GM18867 (cell line): ENCODE data around the gene DACT1.

Experiments
- ATAC-seq: cut with Tn5 transposase; IDR thresholded peaks from one replicate; pipeline ENCODE4 v1.9.1; 2021; ENCODE audit warnings: mild to moderate bottlenecking, moderate library complexity; ENCODE audit not compliant: unreplicated experiment

DACT1 gene

GRCh38 chr14:58665773-58666500 lies 28.2 kb downstream of the DACT1 start:
- ATAC-seq = no peak

- no peak for ATAC-seq
These were observed 29.0 kb downstream of the DACT1 start for GRCh38 chr14:58666737-58667136.

GRCh38 chr14:58667900-58668299 lies 30.1 kb downstream of the DACT1 start:
- no peak for ATAC-seq

- ATAC-seq = no peak
These were observed 31.2 kb downstream of the DACT1 start for GRCh38 chr14:58668848-58669480.

- no peak for ATAC-seq
These were observed 31.9 kb downstream of the DACT1 start for GRCh38 chr14:58669556-58670200.

- ATAC-seq = no peak
These were observed 33.3 kb downstream of the DACT1 start for GRCh38 chr14:58671024-58671423.

GRCh38 chr14:58671436-58671835 lies 33.7 kb downstream of the DACT1 start:
- ATAC-seq = no peak

GRCh38 chr14:58673722-58674121 lies 36.0 kb downstream of the DACT1 start:
- ATAC-seq = no peak

- ATAC-seq = no peak
These were observed 39.2 kb downstream of the DACT1 start for GRCh38 chr14:58677001-58677400.

- ATAC-seq = no peak
These were observed 39.8 kb downstream of the DACT1 start for GRCh38 chr14:58677517-58677916.

GRCh38 chr14:58677996-58678395 lies 40.2 kb downstream of the DACT1 start:
- ATAC-seq = no peak

GRCh38 chr14:58680698-58681097 lies 42.9 kb downstream of the DACT1 start:
- ATAC-seq = no peak

- ATAC-seq = no peak
These were observed 49.6 kb downstream of the DACT1 start for GRCh38 chr14:58687232-58687795.

GRCh38 chr14:58690801-58691516 lies 53.2 kb downstream of the DACT1 start:
- no peak for ATAC-seq

- no peak for ATAC-seq
These were observed 55.3 kb downstream of the DACT1 start for GRCh38 chr14:58693048-58693447.

- ATAC-seq = no peak
These were observed 57.8 kb downstream of the DACT1 start for GRCh38 chr14:58695514-58695913.

- ATAC-seq = no peak
These were observed 59.6 kb downstream of the DACT1 start for GRCh38 chr14:58697266-58697929.
